Mesenchymal stem cell (in vitro differentiated cells and primary cell): ENCODE results near the gene TMEM179B.

Experiments
- DNase-seq: peaks from one replicate; pipeline ENCODE4 v3.0.0-alpha.2; 2013
- H2AFZ ChIP-seq: one replicate; pipeline ENCODE4 v1.6.1; 2013; ENCODE audit warnings: low read depth, mild to moderate bottlenecking, control low read depth, inconsistent platforms, low read length, moderate library complexity
- H2AK5ac ChIP-seq: 2 replicates; pipeline ENCODE4 v1.6.1; 2013; ENCODE audit warnings: low read length, moderate library complexity, mild to moderate bottlenecking, inconsistent platforms; ENCODE audit not compliant: severe bottlenecking
- H2BK120ac ChIP-seq: one replicate; pipeline ENCODE4 v1.6.1; 2013; ENCODE audit warnings: low read depth, mild to moderate bottlenecking, inconsistent platforms, low read length, moderate library complexity
- H2BK12ac ChIP-seq, 2 experiments: one replicate each; pipeline ENCODE4 v1.6.1; 2013; ENCODE audit warnings: inconsistent platforms in 2 of 2, low read length in 2 of 2, mild to moderate bottlenecking in 2 of 2, moderate library complexity in 2 of 2, control low read depth in 1 of 2
- H2BK15ac ChIP-seq: one replicate; pipeline ENCODE4 v1.6.1; 2013; ENCODE audit warnings: mild to moderate bottlenecking, low read depth, inconsistent platforms; ENCODE audit not compliant: poor library complexity, severe bottlenecking
- H2BK5ac ChIP-seq: 2 replicates; pipeline ENCODE4 v1.6.1; 2013; ENCODE audit warnings: low read depth, mild to moderate bottlenecking, low read length, control low read depth, inconsistent platforms; ENCODE audit not compliant: poor library complexity, severe bottlenecking
- H3K14ac ChIP-seq, 2 experiments: one replicate each; pipeline ENCODE4 v1.6.1; 2013; ENCODE audit warnings: inconsistent platforms in 2 of 2, low read length in 2 of 2, control low read depth in 1 of 2, mild to moderate bottlenecking in 1 of 2, moderate library complexity in 1 of 2
- H3K18ac ChIP-seq, 2 experiments: one replicate each; pipeline ENCODE4 v1.6.1; 2013; ENCODE audit warnings: inconsistent platforms in 2 of 2, low read length in 2 of 2, control low read depth in 1 of 2, low read depth in 1 of 2, mild to moderate bottlenecking in 1 of 2
- H3K23ac ChIP-seq, 2 experiments: one replicate each; pipeline ENCODE4 v1.6.1; 2013; ENCODE audit warnings: inconsistent platforms in 2 of 2, low read length in 2 of 2, mild to moderate bottlenecking in 2 of 2, moderate library complexity in 2 of 2, control low read depth in 1 of 2
- H3K27ac ChIP-seq: 2 replicates; pipeline ENCODE4 v1.5.1; 2013; ENCODE audit warnings: mild to moderate bottlenecking, moderate library complexity, low read length, control low read depth, inconsistent platforms; ENCODE audit not compliant: poor library complexity, severe bottlenecking
- H3K27me3 ChIP-seq, 2 experiments: 2 replicates each; pipeline versions ENCODE4 v1.6.1 to v1.7.0; 2013; ENCODE audit warnings: low read length in 2 of 2, mild to moderate bottlenecking in 2 of 2, moderate library complexity in 2 of 2, control low read depth in 1 of 2, inconsistent platforms in 1 of 2; ENCODE audit not compliant: control insufficient read depth in 1 of 2, insufficient read depth in 1 of 2
- H3K36me3 ChIP-seq, 2 experiments: 2 replicates each; pipeline versions ENCODE4 v1.6.1 to v1.7.0; 2013; ENCODE audit warnings: low read length in 2 of 2, control low read depth in 1 of 2, inconsistent platforms in 1 of 2, low read depth in 1 of 2, mild to moderate bottlenecking in 1 of 2; ENCODE audit not compliant: insufficient read depth in 2 of 2, control insufficient read depth in 1 of 2
- H3K4ac ChIP-seq, 2 experiments: one replicate each; pipeline ENCODE4 v1.6.1; 2013; ENCODE audit warnings: inconsistent platforms in 2 of 2, low read length in 2 of 2, mild to moderate bottlenecking in 2 of 2, moderate library complexity in 2 of 2, control low read depth in 1 of 2, low read depth in 1 of 2
- H3K4me1 ChIP-seq: 2 replicates; pipeline ENCODE4 v1.6.1; 2013; ENCODE audit warnings: low read depth, low read length, control low read depth; ENCODE audit not compliant: control insufficient read depth, insufficient read depth
- H3K4me2 ChIP-seq: 2 replicates; pipeline ENCODE4 v1.6.1; 2013; ENCODE audit warnings: low read length, mild to moderate bottlenecking, inconsistent platforms; ENCODE audit not compliant: poor library complexity, severe bottlenecking
- H3K4me3 ChIP-seq, 2 experiments: 2 replicates each; pipeline versions ENCODE4 v1.5.1 to v1.7.0; 2013; ENCODE audit warnings: low read length in 2 of 2, mild to moderate bottlenecking in 2 of 2, control low read depth in 1 of 2, low read depth in 1 of 2; ENCODE audit not compliant: insufficient read depth in 1 of 2
- H3K79me1 ChIP-seq: replicated peaks from 2 replicates; pipeline ENCODE4 v1.6.1; 2013; ENCODE audit warnings: mild to moderate bottlenecking, control low read depth, low read length, inconsistent platforms; ENCODE audit not compliant: poor library complexity, severe bottlenecking
- H3K9ac ChIP-seq: 2 replicates; pipeline ENCODE4 v1.7.0; 2013; ENCODE audit warnings: mild to moderate bottlenecking, low read length, moderate library complexity
- H3K9me3 ChIP-seq: 2 replicates; pipeline ENCODE4 v1.7.0; 2013; ENCODE audit warnings: mild to moderate bottlenecking, low read length; ENCODE audit not compliant: control insufficient read depth
- H4K8ac ChIP-seq: one replicate; pipeline ENCODE4 v1.6.1; 2013; ENCODE audit warnings: inconsistent platforms, mild to moderate bottlenecking, low read length, moderate library complexity
- H4K91ac ChIP-seq: one replicate; pipeline ENCODE4 v1.6.1; 2013; ENCODE audit warnings: mild to moderate bottlenecking, low read length, inconsistent platforms
- WGBS: methylation state at CpG from one replicate; pipeline ENCODE4 v1.1.7; 2013; ENCODE audit warnings: mixed read lengths; 5-methylcytosine and 5-hydroxymethylcytosine counted together

TMEM179B gene

GRCh38 chr11:62805076-62805892, 18.1 kb downstream of the TMEM179B start, which contains the start of gene NXF1:
Gene NXF1 (minus strand): TSS chr11:62805440. CDS start chr11:62805356, 84 bp downstream.
- Histone ChIP-seq H4K8ac (peak within 1 kb of the TSS; percentile 5), H2BK5ac (peak within 1 kb of the TSS; percentile 26), H3K9ac (peak within 1 kb of the TSS; percentile 98), H3K4me3 (peak within 1 kb of the TSS; percentile 94 to 95), H2BK15ac (peak within 1 kb of the TSS; percentile 86), H3K14ac (peak within 1 kb of the TSS in 1 of 2 experiments; percentile 98), H2AK5ac (peak within 1 kb of the TSS; percentile 49), H3K4me2 (peak within 1 kb of the TSS; percentile 92), H3K9me3 (no peaks in the 10 kb centered on the region), H3K27me3 (no peaks in the 10 kb centered on the region), H2BK120ac (no peak within 1 kb of the TSS), H4K91ac (no peak within 1 kb of the TSS), H3K23ac (peak within 1 kb of the TSS in 1 of 2 experiments; percentile 96), H3K36me3 (peaks cover 31 to 33% of the 10 kb centered on the region in 2 experiments), H3K27ac (peak within 1 kb of the TSS; percentile 75), H3K18ac (peak within 1 kb of the TSS; percentile 78 to 91), H3K4ac (peak within 1 kb of the TSS; percentile 50 to 79), H3K4me1 (peaks cover 16% of the 10 kb centered on the region), H2AFZ (no peak within 1 kb of the TSS), H3K79me1 (peaks cover 16% of the 10 kb centered on the region), H2BK12ac (peak within 1 kb of the TSS; percentile 46 to 71)
- peak; percentile 92 for DNase-seq
- WGBS: 2% methylated on average over 72 of the region's 77 CpGs

- H4K8ac ChIP-seq: no peak overlapping the region
- H3K9ac ChIP-seq: peak overlapping the region; percentile 98
- H2BK12ac ChIP-seq: peak overlapping the region in 1 of 2 experiments; percentile 71
- H3K27me3 ChIP-seq: no peaks in the 10 kb centered on the region
- DNase-seq: peak; percentile 33
- peak overlapping the region in 1 of 2 experiments; percentile 19 for H3K4ac ChIP-seq
- no peak overlapping the region for H2BK15ac ChIP-seq
- no peak overlapping the region for H2AFZ ChIP-seq
- H3K36me3 ChIP-seq: peaks cover 24 to 26% of the 10 kb centered on the region in 2 experiments
- no peak overlapping the region for H3K27ac ChIP-seq
- WGBS: 50% methylated on average over 12 of the region's 12 CpGs
- H3K4me3 ChIP-seq: peak overlapping the region in 1 of 2 experiments; percentile 95
- H3K4me2 ChIP-seq: peak overlapping the region; percentile 92
- H3K14ac ChIP-seq: no peak overlapping the region
- H3K18ac ChIP-seq: peak overlapping the region in 1 of 2 experiments; percentile 91
- no peaks in the 10 kb centered on the region for H3K9me3 ChIP-seq
- peaks cover 16% of the 10 kb centered on the region for H3K4me1 ChIP-seq
- H3K79me1 ChIP-seq: peaks cover 12% of the 10 kb centered on the region
- peak overlapping the region; percentile 49 for H2AK5ac ChIP-seq
- no peak overlapping the region for H2BK120ac ChIP-seq
- no peak overlapping the region for H4K91ac ChIP-seq
- H2BK5ac ChIP-seq: no peak overlapping the region
- H3K23ac ChIP-seq: no peak overlapping the region
Observed at GRCh38 chr11:62805961-62806441, 18.8 kb downstream of the TMEM179B start.

- Histone ChIP-seq H3K36me3 (peaks cover 18 to 19% of the 10 kb centered on the region in 2 experiments), H3K14ac (no peak overlapping the region), H3K18ac (no peak overlapping the region), H3K4me3 (peak overlapping the region in 1 of 2 experiments; percentile 95), H4K8ac (no peak overlapping the region), H2BK120ac (no peak overlapping the region), H3K4me2 (no peak overlapping the region), H3K4me1 (peaks cover 16% of the 10 kb centered on the region), H2BK15ac (no peak overlapping the region), H3K27ac (no peak overlapping the region), H2AFZ (no peak overlapping the region), H3K9ac (peak overlapping the region; percentile 98), H3K79me1 (peaks cover 6% of the 10 kb centered on the region), H3K27me3 (no peaks in the 10 kb centered on the region), H3K23ac (no peak overlapping the region), H2AK5ac (no peak overlapping the region), H3K4ac (no peak overlapping the region), H2BK12ac (no peak overlapping the region), H4K91ac (no peak overlapping the region), H2BK5ac (no peak overlapping the region), H3K9me3 (no peaks in the 10 kb centered on the region)
- peak; percentile 62 for DNase-seq
- 64% methylated on average over 5 of the region's 5 CpGs for WGBS
Observed at GRCh38 chr11:62806611-62807121, 19.5 kb downstream of the TMEM179B start.

GRCh38 chr11:62810748-62811147, 23.5 kb downstream of the TMEM179B start:
- Histone ChIP-seq H3K79me1 (no peaks in the 10 kb centered on the region), H3K4me3 (no peak overlapping the region), H3K23ac (no peak overlapping the region), H3K14ac (no peak overlapping the region), H2BK5ac (no peak overlapping the region), H3K18ac (no peak overlapping the region), H2BK120ac (no peak overlapping the region), H2BK12ac (no peak overlapping the region), H3K4ac (no peak overlapping the region), H3K4me2 (no peak overlapping the region), H3K9me3 (no peaks in the 10 kb centered on the region), H3K27me3 (no peaks in the 10 kb centered on the region), H3K27ac (no peak overlapping the region), H4K8ac (no peak overlapping the region), H4K91ac (no peak overlapping the region), H2AK5ac (no peak overlapping the region), H3K36me3 (peaks cover 13 to 25% of the 10 kb centered on the region in 2 experiments), H2AFZ (no peak overlapping the region), H3K4me1 (peaks cover 14% of the 10 kb centered on the region), H3K9ac (no peak overlapping the region), H2BK15ac (no peak overlapping the region)
- 87% methylated on average over 1 of the region's 1 CpG for WGBS
- no peak for DNase-seq
